GM21390 (cell line): ENCODE results near the gene FOSL1.

Experiments used
- ATAC-seq: cut with Tn5 transposase; IDR thresholded peaks from one replicate; pipeline ENCODE4 v1.9.1; 2021; ENCODE audit not compliant: unreplicated experiment

The FOSL1 gene

DNA sequence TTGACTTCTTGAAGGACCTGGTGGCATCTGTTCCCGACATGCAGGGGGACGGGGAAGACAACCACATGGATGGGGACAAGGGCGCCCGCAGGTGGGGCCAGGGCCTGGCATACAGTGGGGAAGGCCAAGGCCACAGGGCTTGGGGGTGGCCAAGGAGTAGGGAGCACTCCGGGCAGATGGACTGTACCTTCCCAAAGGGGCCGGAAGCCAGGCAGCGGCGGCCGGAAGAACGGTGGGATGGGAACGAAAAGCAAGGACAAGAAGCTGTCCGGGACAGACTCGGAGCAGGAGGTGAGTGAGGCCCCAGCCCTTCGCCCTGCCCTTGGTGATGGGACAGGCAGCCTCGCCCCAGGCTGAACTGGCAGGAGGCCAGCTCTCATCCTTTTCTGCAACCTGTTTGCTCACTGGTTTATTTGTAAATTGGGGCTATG lies 20.2 kb upstream of the FOSL1 start:
- no peak for ATAC-seq

GRCh38 chr11:65919573-65920371 lies 19.6 kb upstream of the FOSL1 start:
- ATAC-seq: peak; percentile 38

GRCh38 chr11:65919141-65919572 lies 19.0 kb upstream of the FOSL1 start, which contains the start of gene DRAP1:
TSS of gene DRAP1 (plus strand) at chr11:65919426. CDS start at chr11:65919502, 76 bp downstream.
- peak; percentile 75 for ATAC-seq

GRCh38 chr11:65918211-65919140 lies 18.3 kb upstream of the FOSL1 start, which contains the start of gene C11orf68:
TSS of gene C11orf68 (minus strand) at chr11:65919062. CDS start at chr11:65919031, 31 bp downstream.
- ATAC-seq: peak; percentile 45

DNA sequence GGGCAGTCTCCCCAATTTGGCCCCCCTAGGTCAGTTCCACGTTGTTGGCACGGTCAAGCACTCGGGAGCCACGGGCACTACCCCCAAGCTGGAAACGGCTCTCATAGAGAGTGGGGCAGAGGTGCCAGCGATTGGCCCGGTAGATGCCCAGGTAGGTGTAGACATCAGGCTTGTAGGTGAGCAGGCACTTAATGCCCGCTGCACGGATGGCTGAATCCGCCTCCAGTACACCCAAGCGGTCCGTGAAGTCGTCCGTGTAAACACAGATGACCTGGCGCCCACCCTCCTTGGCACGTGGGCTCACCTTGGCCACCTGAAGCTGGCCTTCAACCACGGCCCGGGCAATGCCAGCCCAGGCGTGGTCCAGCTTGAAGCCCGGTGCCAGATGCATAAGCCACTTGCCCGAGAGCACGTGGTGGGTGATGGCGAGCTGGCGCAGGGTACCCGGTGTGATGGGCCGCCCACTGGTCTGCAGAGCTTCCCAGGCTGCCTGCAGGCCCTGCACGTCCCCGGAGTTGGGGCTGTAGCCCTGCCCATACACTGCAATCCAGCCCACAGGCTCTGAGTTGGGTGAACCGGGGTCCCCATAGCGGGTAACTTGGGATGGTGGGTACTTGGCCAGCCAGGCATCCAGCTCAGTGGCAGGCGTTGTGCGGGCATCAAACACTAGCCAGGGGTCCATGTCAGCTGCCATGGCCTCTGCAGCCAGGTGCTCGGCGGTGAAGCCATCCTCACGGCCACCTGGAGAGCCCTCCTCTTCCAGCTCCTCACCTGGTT lies 17.4 kb upstream of the FOSL1 start:
- no peak for ATAC-seq

DNA sequence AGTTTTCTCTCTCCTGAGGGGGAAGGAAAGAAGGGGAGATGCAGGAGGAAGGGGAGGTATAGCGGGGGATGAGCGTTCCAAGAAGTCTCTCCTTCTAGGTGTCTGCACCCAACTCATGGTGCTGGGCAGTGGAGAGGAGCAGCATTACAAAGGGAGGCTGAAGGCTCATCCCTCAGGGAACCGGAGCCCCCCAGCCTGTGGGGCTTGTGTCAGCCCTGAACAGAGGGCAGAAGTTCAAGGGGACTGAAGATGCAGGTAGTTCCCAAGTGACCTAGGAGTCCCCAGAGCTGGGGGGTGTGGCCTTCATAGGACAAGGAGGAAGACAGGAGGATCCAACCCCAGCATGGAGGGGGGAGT lies 16.9 kb upstream of the FOSL1 start:
- ATAC-seq: no peak

DNA sequence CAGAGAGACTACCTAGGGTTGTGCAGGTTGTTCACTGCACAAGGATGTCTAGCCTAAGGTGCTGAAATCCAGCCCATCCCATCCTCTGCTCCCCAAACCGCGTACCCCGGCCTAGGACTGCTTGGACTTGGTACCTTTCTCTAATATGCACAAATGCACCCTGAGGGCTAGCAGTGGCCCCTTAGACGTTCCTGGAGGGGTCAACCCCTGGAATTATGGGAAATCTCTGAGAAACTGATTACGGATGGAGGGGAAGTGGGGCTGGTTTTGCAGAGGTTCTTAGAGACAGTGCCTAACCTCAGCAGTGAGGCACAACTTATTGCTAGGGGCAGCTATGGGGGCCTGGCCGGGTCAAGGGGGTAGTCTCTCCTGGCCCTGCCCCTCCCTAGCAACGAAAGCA lies 16.2 kb upstream of the FOSL1 start:
- no peak for ATAC-seq

DNA sequence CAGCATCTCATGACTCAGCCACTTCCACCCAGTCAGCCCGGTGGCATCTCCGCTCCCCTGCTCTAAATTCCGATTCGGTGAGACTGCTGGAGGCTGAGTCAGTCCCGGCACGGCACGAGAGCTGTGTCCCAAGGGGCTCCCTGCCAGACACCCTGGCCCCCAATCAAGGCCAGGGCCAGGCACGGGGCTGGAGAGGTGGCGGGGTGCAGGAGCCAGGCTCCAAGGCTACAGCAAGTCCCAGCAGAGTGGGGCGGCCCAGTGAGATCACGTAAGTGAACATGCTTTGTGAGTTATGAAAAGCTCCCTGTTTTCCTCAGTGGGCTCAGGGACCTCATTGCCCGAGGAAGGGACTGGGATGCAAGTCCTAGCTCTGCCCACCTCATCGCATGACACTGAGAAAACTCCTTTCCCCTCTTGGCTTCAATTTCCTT lies 15.6 kb upstream of the FOSL1 start:
- ATAC-seq: no peak

DNA sequence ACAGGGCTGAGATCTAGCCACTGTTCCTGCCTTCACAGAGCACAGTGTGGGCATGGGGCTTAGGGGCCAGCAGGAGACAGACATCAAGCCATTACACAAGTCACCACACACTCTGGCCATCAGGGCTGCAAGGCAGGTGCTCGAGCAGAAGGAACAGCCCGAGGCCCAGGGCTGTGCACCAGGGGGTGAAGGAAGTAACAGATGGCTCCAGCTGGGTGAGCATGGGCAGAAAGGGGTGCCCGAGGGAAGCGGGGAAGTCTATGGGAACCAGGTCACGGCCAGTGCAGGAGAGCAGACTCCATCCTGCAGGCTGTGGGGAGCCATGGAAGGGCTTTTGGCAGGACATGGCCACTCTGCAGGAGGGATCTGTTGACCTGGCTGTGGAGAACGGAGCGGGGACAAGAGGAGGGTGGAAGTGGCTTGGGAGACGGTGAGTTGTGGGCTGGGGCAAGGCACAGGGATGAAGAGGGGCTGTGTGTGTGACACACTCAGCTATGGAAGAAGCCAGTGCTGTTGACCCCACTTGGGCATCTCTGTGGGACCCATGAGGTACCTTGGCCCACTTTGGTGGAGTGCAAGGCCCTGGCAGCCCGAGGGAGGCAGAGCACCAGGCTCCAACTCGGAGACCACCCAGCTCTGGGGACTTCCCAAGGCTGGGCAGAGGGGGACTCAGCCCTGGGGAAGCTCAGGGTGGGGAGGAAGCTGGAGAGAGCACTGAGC lies 15.1 kb upstream of the FOSL1 start:
- no peak for ATAC-seq

- no peak for ATAC-seq
Observed at GRCh38 chr11:65912845-65913244, 12.7 kb upstream of the FOSL1 start.

GRCh38 chr11:65911682-65912568 lies 11.7 kb upstream of the FOSL1 start:
- ATAC-seq: no peak

GRCh38 chr11:65907878-65908277 lies 7.7 kb upstream of the FOSL1 start:
- no peak for ATAC-seq

DNA sequence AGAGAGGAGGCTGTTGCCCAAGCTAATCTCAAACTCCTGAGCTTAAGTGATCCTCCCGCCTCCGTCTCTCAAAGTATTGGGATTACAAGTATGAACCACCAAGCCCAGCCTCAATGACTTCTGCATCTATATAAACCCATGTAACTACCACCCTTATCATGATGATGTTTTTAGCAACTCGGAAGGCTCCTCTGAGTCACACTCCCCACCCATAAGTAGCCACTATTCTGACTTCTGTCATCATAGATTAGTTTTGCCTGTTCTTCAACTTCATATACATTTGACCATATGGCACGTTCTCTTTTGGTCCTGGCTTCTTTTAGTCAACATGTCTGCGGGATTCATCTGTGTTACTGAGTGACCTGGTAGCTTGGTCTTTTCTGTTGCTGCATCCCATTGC lies 6.4 kb upstream of the FOSL1 start:
- no peak for ATAC-seq

- ATAC-seq: no peak
Observed at GRCh38 chr11:65903715-65904114, 3.5 kb upstream of the FOSL1 start.

DNA sequence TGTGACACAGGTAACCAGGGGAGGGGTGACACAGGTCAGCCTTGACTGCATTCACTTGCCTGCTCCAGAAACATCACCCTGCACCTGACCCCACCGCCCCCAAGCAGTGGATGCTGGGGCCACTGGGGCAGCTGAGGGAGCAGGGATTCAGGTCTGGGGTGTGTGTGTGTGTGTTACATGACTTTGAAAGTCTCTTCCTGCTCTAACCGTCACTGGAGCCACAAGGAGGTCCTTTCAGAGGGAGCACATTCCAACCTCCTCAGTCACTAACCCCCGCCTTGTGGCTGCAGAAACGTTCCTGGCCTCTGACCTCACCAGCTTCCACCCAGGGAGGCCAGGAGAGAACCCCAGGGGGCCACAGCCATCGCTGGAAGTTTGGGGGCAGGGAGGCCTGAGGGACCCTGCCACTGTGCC lies 2.9 kb upstream of the FOSL1 start:
- ATAC-seq: no peak

- no peak for ATAC-seq
Observed at GRCh38 chr11:65900899-65901180, 652 bp upstream of the FOSL1 start.

DNA sequence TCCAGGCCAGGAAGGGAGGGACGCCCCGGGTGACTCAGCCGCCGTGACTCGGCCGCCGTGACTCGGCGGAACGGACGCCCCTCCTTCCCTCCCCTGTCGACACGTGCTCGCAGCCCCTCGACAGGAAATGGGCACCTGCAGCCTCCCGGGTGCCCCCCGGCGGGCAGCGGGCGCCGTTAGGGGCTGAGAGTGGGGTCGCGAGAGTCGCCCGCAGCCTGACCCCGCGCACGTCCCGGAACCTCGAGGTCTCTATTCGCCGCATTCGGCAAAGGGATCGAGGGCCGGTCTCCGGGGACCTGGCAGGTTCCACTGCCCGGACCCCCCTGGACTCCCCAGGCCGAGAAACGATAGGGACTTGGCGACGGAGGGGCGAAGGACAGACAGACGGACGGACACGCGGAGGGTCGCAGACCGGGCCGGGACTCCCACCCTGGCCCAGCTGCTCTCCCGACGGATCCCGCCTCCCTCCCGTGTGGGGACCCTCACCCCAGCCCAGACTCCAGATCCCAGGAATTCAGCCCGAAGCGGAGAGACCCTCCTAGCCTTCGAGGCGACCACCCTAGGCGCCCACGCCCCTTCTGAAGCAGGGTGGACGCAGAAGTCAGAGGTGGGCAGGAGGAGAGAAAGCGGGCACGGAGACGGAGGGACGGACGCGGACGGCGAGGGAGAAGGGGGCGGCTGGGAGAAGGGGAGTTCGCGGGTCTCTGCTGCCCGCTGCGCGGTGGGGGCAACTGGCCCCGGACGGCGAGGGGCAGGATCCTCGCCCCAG lies 648 bp downstream of the FOSL1 start:
- no peak for ATAC-seq

- no peak for ATAC-seq
Observed at GRCh38 chr11:65898656-65899355, 1.4 kb downstream of the FOSL1 start.
